HG02642 (cell line): ENCODE results near the gene PPP1R3D.
"Not testable (repeated sequence)": the region's sequence is repeated elsewhere in the genome, so short reads cannot be mapped to it uniquely, and the experiment has no call there.

Experiments
- ATAC-seq: cut with Tn5 transposase; IDR thresholded peaks from one replicate; pipeline ENCODE4 v1.9.1; 2021; ENCODE audit warnings: mild to moderate bottlenecking; ENCODE audit not compliant: unreplicated experiment, poor library complexity

PPP1R3D gene

DNA sequence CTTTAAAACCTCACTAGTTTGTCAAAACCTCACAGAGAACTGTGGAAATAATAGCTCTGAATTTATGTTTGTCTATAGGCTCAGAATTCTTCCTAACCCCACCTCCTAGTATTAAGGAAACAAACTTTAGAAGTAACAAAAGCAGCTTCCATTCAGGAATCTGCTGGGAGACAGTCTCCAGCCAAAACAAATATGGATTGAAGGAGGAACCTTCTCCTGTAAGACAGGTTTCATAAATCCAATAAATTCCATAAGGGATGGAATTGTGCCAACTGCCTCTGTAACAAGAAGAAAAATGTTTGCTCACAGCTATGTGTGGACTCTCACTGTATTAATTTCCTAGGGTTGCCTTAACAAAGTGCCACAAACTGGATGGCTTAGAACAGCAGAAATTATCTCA, 14.2 kb downstream of the PPP1R3D start:
- no peak for ATAC-seq

GRCh38 chr20:59925359-59925758, 14.7 kb downstream of the PPP1R3D start:
- ATAC-seq, result no peak

DNA sequence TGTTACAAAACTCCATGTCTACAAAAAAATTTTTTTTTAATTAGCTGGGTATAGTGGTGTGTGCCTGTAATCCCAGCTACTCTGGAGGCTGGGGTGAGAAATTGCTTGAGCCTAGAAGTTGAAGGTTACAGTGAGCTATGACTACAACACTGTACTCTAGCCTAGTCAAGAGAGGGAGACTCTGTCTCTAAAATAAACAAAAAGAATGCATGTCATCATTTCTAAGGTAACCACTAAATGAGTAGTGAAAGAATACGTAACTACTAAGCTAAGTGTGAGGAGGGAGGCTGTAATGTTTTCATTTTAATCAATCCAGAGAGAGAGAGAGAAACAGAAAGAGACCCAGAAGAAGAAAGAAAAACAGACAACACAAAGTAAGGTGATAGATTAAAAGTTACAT, 16.6 kb downstream of the PPP1R3D start:
- no peak for ATAC-seq

- no peak for ATAC-seq
These were observed 19.2 kb downstream of the PPP1R3D start for GRCh38 chr20:59920944-59921343.

DNA sequence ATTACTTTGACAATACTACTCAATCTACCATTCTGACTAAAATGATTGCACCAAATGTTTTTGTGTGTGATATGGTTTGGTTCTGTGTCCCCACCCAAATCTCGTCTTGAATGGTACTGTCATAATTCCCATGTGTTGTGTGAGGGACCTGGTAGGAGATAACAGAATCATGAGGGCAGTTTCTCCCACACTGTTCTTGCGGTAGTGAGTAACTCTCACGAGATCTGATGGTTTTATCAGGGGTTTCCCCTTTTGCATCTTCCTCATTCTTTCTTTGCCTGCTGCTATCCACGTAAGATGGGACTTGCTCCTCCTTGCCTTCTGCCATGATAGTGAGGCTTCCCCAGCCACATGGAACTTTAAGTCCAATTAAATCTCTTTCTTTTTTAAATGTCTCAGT, 27.5 kb downstream of the PPP1R3D start:
- no peak for ATAC-seq

DNA sequence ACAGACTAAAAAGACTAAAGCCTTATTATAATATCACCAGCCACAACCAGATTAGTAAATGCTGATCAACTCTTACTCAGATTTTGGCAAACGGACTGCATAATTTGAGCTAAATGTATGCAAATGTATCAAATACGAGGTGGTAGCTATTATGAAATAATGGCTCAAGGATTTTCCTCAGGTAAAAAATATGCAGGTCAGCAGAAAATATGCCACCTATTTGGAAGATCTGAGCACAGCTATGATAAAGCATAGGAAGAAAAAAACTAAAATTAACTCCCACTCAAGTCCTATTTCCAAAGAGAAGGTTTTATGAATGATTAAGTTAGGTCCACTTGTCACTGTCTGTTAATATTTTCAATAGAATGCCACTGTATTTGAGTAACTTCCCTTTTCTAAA, 29.1 kb downstream of the PPP1R3D start:
- ATAC-seq, result no peak

GRCh38 chr20:59908855-59909254, 31.2 kb downstream of the PPP1R3D start:
- ATAC-seq, result no peak

DNA sequence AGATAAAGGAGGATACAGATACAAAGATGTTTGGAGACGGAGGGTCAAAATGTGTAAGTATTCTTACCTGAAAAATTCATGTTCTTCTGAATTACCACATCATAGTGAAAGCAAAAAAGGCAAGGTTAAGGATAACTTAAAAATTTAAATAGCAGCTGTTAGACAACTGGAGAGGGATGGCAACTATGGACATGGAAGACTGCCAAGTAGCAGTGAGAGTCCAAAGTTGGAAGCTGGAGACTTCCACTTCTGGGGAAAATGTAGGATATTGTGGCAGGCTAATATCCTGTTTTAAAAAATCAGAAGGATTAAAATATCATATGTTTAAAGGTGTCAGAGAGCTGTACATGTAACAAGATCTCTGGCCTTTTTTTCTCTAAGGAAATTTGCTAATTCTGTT, 36.5 kb downstream of the PPP1R3D start:
- ATAC-seq, result no peak

DNA sequence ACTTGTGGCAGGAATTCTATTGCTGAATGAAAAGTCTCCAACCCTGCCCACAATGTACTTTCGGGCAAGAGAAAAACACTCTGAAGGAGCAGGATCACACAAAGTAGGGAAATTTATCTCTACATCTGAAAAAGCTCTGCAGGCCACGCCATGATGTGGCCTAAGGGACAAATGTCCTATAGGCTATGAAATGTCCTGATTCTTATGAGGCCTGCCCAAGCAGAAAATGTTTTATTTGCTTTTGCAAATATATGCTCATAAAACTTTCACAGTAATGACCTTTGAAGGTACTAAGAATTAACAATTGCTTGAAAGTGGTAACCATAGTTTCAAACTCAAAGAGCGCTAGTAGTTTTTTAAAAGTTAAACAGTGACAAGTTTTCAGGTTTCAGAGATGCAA, 37.6 kb downstream of the PPP1R3D start:
- no peak for ATAC-seq

GRCh38 chr20:59895908-59896307, 44.2 kb downstream of the PPP1R3D start:
- ATAC-seq, result no peak

GRCh38 chr20:59891581-59891980, 48.5 kb downstream of the PPP1R3D start:
- no peak for ATAC-seq

- not testable (repeated sequence) for ATAC-seq
These were observed 50.1 kb downstream of the PPP1R3D start for GRCh38 chr20:59890035-59890434.

GRCh38 chr20:59888050-59888449, 52.1 kb downstream of the PPP1R3D start:
- ATAC-seq, result no peak
